K562 (cell line): Measurements from ENCODE around the gene LIX1. TPM values are rescaled to one million over a fixed set of nuclear protein-coding genes. Genes with fewer than 3 reads are reported as not detected.

Experiments used
- ATAC-seq: fragments of 200-7000 bp; cut with Tn5 transposase; 3 replicates; pipeline ENCODE4 v1.9.1; 2020; ENCODE audit warnings: moderate library complexity
- BruUV-seq: library from RNA; stranded (reverse); fragments of 400-500 nt; replicated peaks from 2 replicates; lab custom pipeline; 2021; lab: Mats Ljungman, UMichigan
- CTCF ChIA-PET: fragments of 300-600 bp; formaldehyde crosslinking; extraction: SDS; loops from one replicate; lab custom pipeline; 2021; ENCODE audit warnings: low intra/inter-chr PET ratio; lab: Yijun Ruan, JAX
- POLR2A ChIA-PET: fragments of 300-600, 350-650 bp; sonication (Branson Sonifier 250); formaldehyde crosslinking; extraction: SDS; loops from one replicate; lab custom pipeline; 2021; ENCODE audit warnings: antibody characterized with exemption, inconsistent platforms; lab: Yijun Ruan, JAX
- DNase-seq, 4 experiments: peaks; one replicate each; pipeline versions ENCODE4 v3.0.0 to v3.0.0-alpha.2; 2011 to 2018; ENCODE audit warnings: low spot score in 3 of 4, mixed read lengths in 3 of 4; ENCODE audit errors: extremely low read depth in 1 of 4
- FAIRE-seq: peaks from 2 replicates; lab custom pipeline; 2011; peaks lifted over from hg19 to GRCh38; lab: Jason Lieb, UNC
- H2AFZ ChIP-seq: 2 replicates; pipeline ENCODE4 v1.6.0; 2011; ENCODE audit warnings: low read depth, low read length, control low read depth, inconsistent platforms
- H3K27ac ChIP-seq: fragments of 200-600 bp; 3 replicates; pipeline ENCODE4 v1.8.0; 2011; ENCODE audit warnings: low read depth, mild to moderate bottlenecking, control low read depth, inconsistent platforms, low read length, moderate library complexity, mixed read lengths; ENCODE audit errors: extremely low read depth
- H3K27me3 ChIP-seq, 2 experiments: fragments of 300-600 bp in 1 of 2; 2 replicates in 1 of 2; 3 replicates in 1 of 2; pipeline versions ENCODE4 v1.6.0 to v1.8.0; 2011; ENCODE audit warnings: inconsistent platforms in 2 of 2, low read length in 2 of 2, mild to moderate bottlenecking in 1 of 2, mixed read lengths in 1 of 2, moderate library complexity in 1 of 2; ENCODE audit not compliant: control insufficient read depth in 2 of 2, insufficient read depth in 2 of 2
- H3K36me3 ChIP-seq: fragments of 300-600 bp; 3 replicates; pipeline ENCODE4 v1.8.0; 2011; ENCODE audit warnings: mild to moderate bottlenecking, low read length, inconsistent platforms; ENCODE audit not compliant: control insufficient read depth, insufficient read depth
- H3K4me1 ChIP-seq, 2 experiments: fragments of 200-600 bp in 1 of 2; replicated peaks in 1 of 2; 2 replicates in 1 of 2; 3 replicates in 1 of 2; pipeline versions ENCODE4 v1.5.1 to v1.8.0; 2011; ENCODE audit warnings: inconsistent platforms in 2 of 2, low read length in 2 of 2, mild to moderate bottlenecking in 1 of 2, mixed read lengths in 1 of 2, moderate library complexity in 1 of 2; ENCODE audit not compliant: control insufficient read depth in 2 of 2, insufficient read depth in 2 of 2
- H3K4me2 ChIP-seq: 2 replicates; pipeline ENCODE4 v1.6.1; 2011; ENCODE audit warnings: low read length, control low read depth, inconsistent platforms, mixed read lengths; ENCODE audit not compliant: insufficient read depth
- H3K4me3 ChIP-seq: fragments of 200-600 bp; sonication (generic), shearing (Covaris generic); 2 replicates; pipeline ENCODE4 v1.5.1; 2016; ENCODE audit warnings: control low read depth, inconsistent platforms
- H3K79me2 ChIP-seq: fragments of 200-600 bp; 3 replicates; pipeline ENCODE4 v1.8.0; 2011; ENCODE audit warnings: low read length, inconsistent platforms; ENCODE audit not compliant: control insufficient read depth, insufficient read depth
- H3K9ac ChIP-seq, 2 experiments: 2 replicates each; pipeline versions ENCODE4 v1.6.0 to v1.6.1; 2011; ENCODE audit warnings: low read depth in 2 of 2, low read length in 2 of 2, control low read depth in 1 of 2, inconsistent platforms in 1 of 2, mild to moderate bottlenecking in 1 of 2, mixed read lengths in 1 of 2; ENCODE audit not compliant: insufficient read depth in 1 of 2
- H3K9me1 ChIP-seq: one replicate; pipeline ENCODE4 v1.6.0; 2011; ENCODE audit warnings: inconsistent platforms, mild to moderate bottlenecking, low read length, moderate library complexity; ENCODE audit not compliant: control insufficient read depth, insufficient read depth
- H3K9me3 ChIP-seq: replicated peaks from 2 replicates; pipeline ENCODE4 v1.5.1; 2011; ENCODE audit warnings: low read depth, low read length, inconsistent platforms; ENCODE audit not compliant: control insufficient read depth, insufficient read depth
- H4K20me1 ChIP-seq: replicated peaks from 2 replicates; pipeline ENCODE4 v1.6.1; 2011; ENCODE audit warnings: low read length, inconsistent platforms, mixed read lengths; ENCODE audit not compliant: control insufficient read depth, insufficient read depth
- BRF1 ChIP-seq: IDR thresholded peaks from 3 replicates; pipeline ENCODE4 v1.6.1; 2011; ENCODE audit warnings: borderline replicate concordance, mild to moderate bottlenecking; ENCODE audit not compliant: insufficient read length; ENCODE audit errors: extremely low read depth
- CREM ChIP-seq: IDR thresholded peaks from 2 replicates; pipeline ENCODE4 v1.6.1; 2014; ENCODE audit warnings: antibody characterized with exemption, low read depth
- GABPB2 ChIP-seq: fragments of 250-450 bp; sonication (Bioruptor Pico); conservative IDR thresholded peaks from 2 replicates; pipeline ENCODE4 v1.5.1; 2021; ENCODE audit warnings: mild to moderate bottlenecking
- GTF2E2 ChIP-seq: fragments of 200-800 bp; sonication (Bioruptor generic); IDR thresholded peaks from 2 replicates; pipeline ENCODE4 v1.6.1; 2016; ENCODE audit warnings: missing genetic modification characterization, missing compliant biosample characterization
- SAFB2 ChIP-seq: fragments of 200-400 bp; formaldehyde crosslinking; IDR thresholded peaks from 2 replicates; pipeline ENCODE4 v1.6.1; 2018; ENCODE audit warnings: borderline replicate concordance, low read length, low read depth, moderate library complexity; ENCODE audit not compliant: severe bottlenecking
- SMARCB1 ChIP-seq: IDR thresholded peaks from 2 replicates; pipeline ENCODE4 v1.6.1; 2011; ENCODE audit warnings: improper control_type of control experiment, low read depth; ENCODE audit not compliant: insufficient read length
- SP1 ChIP-seq: sonication (generic); formaldehyde crosslinking; IDR thresholded peaks from 2 replicates; pipeline ENCODE4 v1.8.1; 2022; ENCODE audit warnings: mild to moderate bottlenecking, missing genetic modification reagents
- TAL1 ChIP-seq: fragments of 450-650 bp; IDR thresholded peaks from 2 replicates; pipeline ENCODE4 v1.6.1; 2016; ENCODE audit warnings: mild to moderate bottlenecking
- TEAD4 ChIP-seq, 2 experiments: sonication (generic) in 1 of 2; formaldehyde crosslinking in 1 of 2; IDR thresholded peaks; 2 replicates each; pipeline versions ENCODE4 v1.6.1 to v1.8.0; 2012 to 2022; ENCODE audit warnings: borderline replicate concordance in 1 of 2, inconsistent platforms in 1 of 2, low read length in 1 of 2, mild to moderate bottlenecking in 1 of 2, missing genetic modification reagents in 1 of 2
- ZKSCAN8 ChIP-seq: fragments of 200-800 bp; sonication (Bioruptor generic); IDR thresholded peaks from 2 replicates; pipeline ENCODE4 v1.6.1; 2016; ENCODE audit warnings: missing genetic modification characterization, missing compliant biosample characterization
- ZNF146 ChIP-seq: IDR thresholded peaks from one replicate; pipeline ENCODE4 v1.6.1; 2018; ENCODE audit warnings: missing compliant biosample characterization; ENCODE audit not compliant: unreplicated experiment
- ZNF41 ChIP-seq: fragments of 250-450 bp; sonication (Bioruptor Pico); conservative IDR thresholded peaks from 2 replicates; pipeline ENCODE4 v1.4.0; 2020; ENCODE audit warnings: mild to moderate bottlenecking
- WGBS: fragments of 100-300 bp; shearing (Covaris generic); methylation state at CpG from one replicate; pipeline ENCODE4 v1.1.6; 2016; ENCODE audit warnings: low coverage, mixed read lengths; ENCODE audit not compliant: insufficient coverage; ENCODE audit errors: missing lambda C conversion rate; 5-methylcytosine and 5-hydroxymethylcytosine counted together
- in situ Hi-C: fragments of 300-500 bp; cut with MboI; formaldehyde crosslinking; loops from 4 replicates; pipeline ENCODE4 v1.15.0; 2018; ENCODE audit warnings: inconsistent platforms, mixed read lengths
- intact Hi-C: fragments of 100-400 bp; cut with micrococcal nuclease; formaldehyde crosslinking; loops from 2 replicates; pipeline ENCODE4 v1.14.2; 2022
- polyA plus RNA-seq, 8 experiments: library from polyadenylated mRNA; depleted of rRNA in 4 of 8; stranded (reverse) in 5 of 8; unstranded in 3 of 8; fragments of >200 nt; fragmentation: Nextera tagmentation in 2 of 8; fragmentation: Illumina TruSeq in 1 of 8; extraction: Ambion mirVana in 2 of 8; extraction: Trizol in 1 of 8; gene quantifications; 2 replicates each; pipeline versions ENCODE4 v1.2.1 to v1.2.3, GENCODE V29; 2011 to 2014; ENCODE audit warnings: inconsistent platforms in 1 of 8, missing spikeins in 1 of 8
- total RNA-seq, 7 experiments: library from RNA; depleted of rRNA in 6 of 7; stranded (reverse); fragments of >200 nt in 6 of 7; fragmentation: Illumina TruSeq in 2 of 7; extraction: Trizol in 2 of 7; gene quantifications; 2 replicates each; pipeline versions ENCODE4 v1.2.1 to v1.2.3, GENCODE V29; 2011 to 2021; ENCODE audit warnings: low replicate concordance in 1 of 7

Gene LIX1
- total and polyA plus RNA-seq, 9 of the 15 experiments (the other 6 are each of a cell fraction or from before 2014, with no cell fraction given), result 0.01 to 0.18 TPM; not detected in 7

DNA sequence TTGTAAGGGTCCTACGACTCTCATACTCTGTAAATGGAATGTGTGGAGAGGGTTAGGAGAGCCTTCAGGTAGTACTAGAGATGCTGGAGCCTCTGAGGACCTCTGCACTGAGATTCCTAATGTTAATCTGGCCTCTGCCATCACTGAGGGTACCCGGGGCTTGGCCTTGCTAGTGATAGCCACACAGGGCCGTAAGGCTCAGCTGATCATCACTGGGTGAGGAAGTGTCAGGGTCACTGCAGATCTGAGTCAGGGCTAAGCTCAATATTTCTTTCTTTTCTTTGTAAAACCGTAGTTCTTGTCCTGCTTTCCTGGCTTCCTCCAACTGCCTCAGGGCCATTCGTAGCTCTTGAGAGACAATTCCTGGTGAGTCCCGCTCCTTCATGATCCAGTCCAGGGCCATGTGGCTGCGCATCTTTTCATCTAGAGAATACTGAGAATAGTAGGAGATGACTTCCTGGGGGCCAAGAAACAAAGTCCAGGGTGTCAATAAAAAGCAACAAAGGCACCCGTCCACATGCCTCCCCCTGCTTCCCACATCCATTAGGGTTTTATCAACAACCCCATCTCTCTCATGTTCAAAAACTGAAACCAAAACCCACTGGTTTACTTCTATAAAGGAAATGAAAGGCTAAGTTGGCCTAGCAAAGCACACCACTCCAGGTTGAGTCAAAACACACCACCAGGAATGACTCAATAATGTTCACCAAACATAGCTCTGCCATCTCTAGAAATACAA lies 47.7 kb downstream of the LIX1 start:
- ATAC-seq, result no peak
- peaks cover 0 to 26% of the 10 kb centered on the region in 2 experiments; a peak in 3 of 5 replicates for H3K4me1 ChIP-seq
- H3K9me1 ChIP-seq, result no peaks in the 10 kb centered on the region
- ChIA-PET POLR2A (interaction anchor here (1.0 kb wide), 1 partner anchor 63 kb away, joined by 3 read pairs; no protein-coding TSS in a partner anchor), CTCF (no interaction called here)
- intact Hi-C loops (no loop called here), in situ Hi-C loops (no loop called here)
- DNase-seq, result no peak
- TF ChIP-seq SAFB2 (no peak), SP1 (no peak), GABPB2 (CRISPR knock-in tag) (no peak), TEAD4 (IDR thresholded peaks at IDR 0.05; ENCODE audit: low read length) (no peak), TEAD4 (CRISPR knock-in tag; IDR thresholded peaks at IDR 0.05; ENCODE audit: borderline replicate concordance) (no peak), CREM (no peak), BRF1 (no peak), GTF2E2 (tag) (no peak), SMARCB1 (no peak), TAL1 (no peak), ZNF146 (CRISPR knock-in tag) (no peak), ZKSCAN8 (CRISPR knock-in tag) (no peak), ZNF41 (CRISPR knock-in tag) (no peak)
- no peak overlapping the region for H3K4me3 ChIP-seq
- WGBS, result 72% methylated on average over 8 of the region's 8 CpGs
- H3K9ac ChIP-seq, result no peak overlapping the region
- H2AFZ ChIP-seq, result no peak overlapping the region
- no peak overlapping the region for H3K4me2 ChIP-seq
- H3K36me3 ChIP-seq, result no peaks in the 10 kb centered on the region
- peaks cover 29% of the 10 kb centered on the region for H3K79me2 ChIP-seq
- no peaks in the 10 kb centered on the region for H4K20me1 ChIP-seq
- H3K9me3 ChIP-seq, result no peaks in the 10 kb centered on the region
- H3K27ac ChIP-seq, result no peak overlapping the region
- no TSS peak for BruUV-seq
- H3K27me3 ChIP-seq, result no peaks in the 10 kb centered on the region
- no peak for FAIRE-seq
